DND-41 (cell line): Measurements from ENCODE around the gene SLC12A8.

Experiments
- CTCF ChIP-seq: IDR thresholded peaks from 2 replicates; pipeline ENCODE4 v1.5.1; 2012; ENCODE audit warnings: borderline replicate concordance, low read length, moderate library complexity, mild to moderate bottlenecking; ENCODE audit not compliant: poor library complexity, severe bottlenecking; ENCODE audit errors: extremely low read depth
- EZH2 ChIP-seq: IDR thresholded peaks from 3 replicates; pipeline ENCODE4 v1.6.1; 2012; ENCODE audit warnings: borderline replicate concordance, low read depth, mild to moderate bottlenecking, moderate library complexity, low read length, inconsistent platforms; ENCODE audit not compliant: severe bottlenecking

GRCh38 chr3:125069452-125069851 lies 143.1 kb downstream of the SLC12A8 start:
- TF ChIP-seq CTCF (no peak), EZH2 (no peak)
